Activated T-cell treated with anti-CD3 and anti-CD28 coated beads, Interleukin-2, amount 50 U/mL, for 72 hours (primary cell): Measurements from ENCODE around the gene HSD17B12. TPM values are rescaled to one million over a fixed set of nuclear protein-coding genes. Genes with fewer than 3 reads are reported as not detected.

Experiments
- ATAC-seq, 2 donors: fragments of 150-1000 bp; cut with Tn5 transposase; replicated peaks in 1 of 2; 2 replicates each; pipeline ENCODE4 v1.10.0; 2021; ENCODE audit warnings: moderate library complexity in 2 of 2, mild to moderate bottlenecking in 1 of 2
- DNase-seq, 2 donors: peaks; one replicate each; pipeline ENCODE4 v3.0.0; 2021 to 2022; ENCODE audit warnings: mixed read lengths in 1 of 2
- H3K27ac Mint-ChIP-seq: one replicate; pipeline ENCODE4 v1.8.0; 2022; ENCODE audit warnings: mild to moderate bottlenecking, moderate library complexity, mixed read lengths
- H3K27me3 Mint-ChIP-seq: one replicate; pipeline ENCODE4 v1.8.0; 2022; ENCODE audit warnings: low read depth, mixed read lengths
- H3K36me3 Mint-ChIP-seq, 2 donors: one replicate each; pipeline ENCODE4 v1.8.0; 2022; ENCODE audit warnings: mixed read lengths in 2 of 2, mild to moderate bottlenecking in 1 of 2; ENCODE audit not compliant: insufficient read depth in 2 of 2
- H3K4me1 Mint-ChIP-seq: one replicate; pipeline ENCODE4 v1.8.0; 2022; ENCODE audit warnings: low read depth, mixed read lengths
- H3K4me3 Mint-ChIP-seq, 2 donors: one replicate each; pipeline ENCODE4 v1.8.0; 2022; ENCODE audit warnings: mild to moderate bottlenecking in 2 of 2, mixed read lengths in 2 of 2, moderate library complexity in 2 of 2
- H3K9me3 Mint-ChIP-seq, 2 donors: one replicate each; pipeline ENCODE4 v1.8.0; 2022; ENCODE audit warnings: mixed read lengths in 2 of 2
- total RNA-seq, 2 donors: library from RNA; stranded (reverse); gene quantifications; one replicate each; pipeline ENCODE4 v1.2.3, GENCODE V29; 2022

Gene HSD17B12
- total RNA-seq, 2 donors from 2014 or later = 46.2 to 49.0 TPM

- H3K27ac Mint-ChIP-seq = no peak overlapping the region
- peaks cover 0 to 3% of the 10 kb centered on the region in 2 donors for H3K9me3 Mint-ChIP-seq
- peaks cover 9 to 26% of the 10 kb centered on the region in 2 donors for H3K36me3 Mint-ChIP-seq
- H3K27me3 Mint-ChIP-seq = no peaks in the 10 kb centered on the region
- H3K4me1 Mint-ChIP-seq = no peaks in the 10 kb centered on the region
- H3K4me3 Mint-ChIP-seq = no peak overlapping the region
- DNase-seq (no peak), ATAC-seq (no peak)
Observed at GRCh38 chr11:43802509-43802908, 122.0 kb downstream of the HSD17B12 start.

- Mint-ChIP-seq H3K27me3 (no peaks in the 10 kb centered on the region), H3K4me1 (no peaks in the 10 kb centered on the region), H3K36me3 (peaks cover 8 to 22% of the 10 kb centered on the region in 2 donors), H3K27ac (no peak overlapping the region), H3K4me3 (no peak overlapping the region), H3K9me3 (peaks cover 0 to 3% of the 10 kb centered on the region in 2 donors)
- ATAC-seq (no peak), DNase-seq (no peak)
Observed at GRCh38 chr11:43803766-43804165, 123.2 kb downstream of the HSD17B12 start.

- no peak overlapping the region for H3K4me3 Mint-ChIP-seq
- no peak overlapping the region for H3K27ac Mint-ChIP-seq
- H3K36me3 Mint-ChIP-seq = peaks cover 6 to 13% of the 10 kb centered on the region in 2 donors
- ATAC-seq = no peak
- DNase-seq = no peak
- H3K9me3 Mint-ChIP-seq = peaks cover 0 to 3% of the 10 kb centered on the region in 2 donors
- no peaks in the 10 kb centered on the region for H3K4me1 Mint-ChIP-seq
- no peaks in the 10 kb centered on the region for H3K27me3 Mint-ChIP-seq
Observed at GRCh38 chr11:43806976-43807375, 126.4 kb downstream of the HSD17B12 start.

- H3K9me3 Mint-ChIP-seq = peaks cover 0 to under 1% of the 10 kb centered on the region in 2 donors
- no peaks in the 10 kb centered on the region for H3K4me1 Mint-ChIP-seq
- H3K36me3 Mint-ChIP-seq = peaks cover 0 to 4% of the 10 kb centered on the region in 2 donors
- DNase-seq (no peak), ATAC-seq (no peak)
- no peak overlapping the region for H3K4me3 Mint-ChIP-seq
- H3K27ac Mint-ChIP-seq = no peak overlapping the region
- H3K27me3 Mint-ChIP-seq = no peaks in the 10 kb centered on the region
Observed at GRCh38 chr11:43810929-43811596, 130.5 kb downstream of the HSD17B12 start.

GRCh38 chr11:43812471-43812870 lies 131.9 kb downstream of the HSD17B12 start:
- no peak for DNase-seq
- Mint-ChIP-seq H3K27ac (no peak overlapping the region), H3K4me1 (no peaks in the 10 kb centered on the region), H3K9me3 (no peaks in the 10 kb centered on the region), H3K36me3 (peaks cover 2 to 4% of the 10 kb centered on the region in 2 donors), H3K27me3 (no peaks in the 10 kb centered on the region), H3K4me3 (no peak overlapping the region)
- no peak for ATAC-seq

GRCh38 chr11:43818220-43818619 lies 137.7 kb downstream of the HSD17B12 start:
- peaks cover 4 to 14% of the 10 kb centered on the region in 2 donors for H3K36me3 Mint-ChIP-seq
- H3K27ac Mint-ChIP-seq = no peak overlapping the region
- peaks cover 0 to 5% of the 10 kb centered on the region in 2 donors for H3K9me3 Mint-ChIP-seq
- DNase-seq (no peak), ATAC-seq (no peak)
- no peaks in the 10 kb centered on the region for H3K4me1 Mint-ChIP-seq
- H3K4me3 Mint-ChIP-seq = no peak overlapping the region
- H3K27me3 Mint-ChIP-seq = no peaks in the 10 kb centered on the region

- no peaks in the 10 kb centered on the region for H3K4me1 Mint-ChIP-seq
- no peaks in the 10 kb centered on the region for H3K27me3 Mint-ChIP-seq
- peaks cover 4 to 14% of the 10 kb centered on the region in 2 donors for H3K36me3 Mint-ChIP-seq
- H3K9me3 Mint-ChIP-seq = peaks cover 0 to 5% of the 10 kb centered on the region in 2 donors
- DNase-seq (no peak), ATAC-seq (no peak)
- H3K27ac Mint-ChIP-seq = no peak overlapping the region
- H3K4me3 Mint-ChIP-seq = no peak overlapping the region
Observed at GRCh38 chr11:43819926-43820325, 139.4 kb downstream of the HSD17B12 start.

- Mint-ChIP-seq H3K27me3 (no peaks in the 10 kb centered on the region), H3K36me3 (peaks cover 3 to 9% of the 10 kb centered on the region in 2 donors), H3K4me3 (no peak overlapping the region), H3K9me3 (peaks cover 0 to 5% of the 10 kb centered on the region in 2 donors), H3K4me1 (no peaks in the 10 kb centered on the region), H3K27ac (no peak overlapping the region)
- ATAC-seq (no peak), DNase-seq (no peak)
Observed at GRCh38 chr11:43823316-43823715, 142.8 kb downstream of the HSD17B12 start.

GRCh38 chr11:43823851-43824250 lies 143.3 kb downstream of the HSD17B12 start:
- no peak overlapping the region for H3K4me3 Mint-ChIP-seq
- peaks cover 0 to 5% of the 10 kb centered on the region in 2 donors for H3K9me3 Mint-ChIP-seq
- H3K27me3 Mint-ChIP-seq = no peaks in the 10 kb centered on the region
- no peak overlapping the region for H3K27ac Mint-ChIP-seq
- DNase-seq (no peak), ATAC-seq (no peak)
- H3K36me3 Mint-ChIP-seq = peaks cover 3 to 9% of the 10 kb centered on the region in 2 donors
- no peaks in the 10 kb centered on the region for H3K4me1 Mint-ChIP-seq

- no peaks in the 10 kb centered on the region for H3K27me3 Mint-ChIP-seq
- no peak overlapping the region for H3K4me3 Mint-ChIP-seq
- H3K36me3 Mint-ChIP-seq = peaks cover 0 to 3% of the 10 kb centered on the region in 2 donors
- ATAC-seq = no peak
- no peak overlapping the region for H3K27ac Mint-ChIP-seq
- peak in 1 of 2 donors; percentile 2 for DNase-seq
- peaks cover 0 to 3% of the 10 kb centered on the region in 2 donors for H3K9me3 Mint-ChIP-seq
- peaks cover 3% of the 10 kb centered on the region for H3K4me1 Mint-ChIP-seq
Observed at GRCh38 chr11:43825217-43825816, 144.8 kb downstream of the HSD17B12 start.

- Mint-ChIP-seq H3K4me3 (peak overlapping the region in 1 of 2 donors; percentile 68), H3K36me3 (no peaks in the 10 kb centered on the region), H3K27ac (peak overlapping the region; percentile 59), H3K4me1 (peaks cover 27% of the 10 kb centered on the region), H3K27me3 (no peaks in the 10 kb centered on the region), H3K9me3 (no peaks in the 10 kb centered on the region)
- peak; percentile 100 for ATAC-seq
- DNase-seq = peak; percentile 64 to 73
Observed at GRCh38 chr11:43830928-43831440, 150.4 kb downstream of the HSD17B12 start.

GRCh38 chr11:43832536-43832935 lies 152.0 kb downstream of the HSD17B12 start:
- Mint-ChIP-seq H3K27me3 (no peaks in the 10 kb centered on the region), H3K4me3 (no peak overlapping the region), H3K36me3 (no peaks in the 10 kb centered on the region), H3K9me3 (no peaks in the 10 kb centered on the region), H3K27ac (no peak overlapping the region), H3K4me1 (peaks cover 27% of the 10 kb centered on the region)
- ATAC-seq (no peak), DNase-seq (no peak)

GRCh38 chr11:43833657-43834073 lies 153.1 kb downstream of the HSD17B12 start:
- Mint-ChIP-seq H3K9me3 (no peaks in the 10 kb centered on the region), H3K4me3 (no peak overlapping the region), H3K4me1 (peaks cover 27% of the 10 kb centered on the region), H3K27me3 (no peaks in the 10 kb centered on the region), H3K27ac (no peak overlapping the region), H3K36me3 (peaks cover 0 to 2% of the 10 kb centered on the region in 2 donors)
- DNase-seq (no peak), ATAC-seq (no peak)
